ENCODE measurements around the gene HSPA4L. TPM values are rescaled to one million over a fixed set of nuclear protein-coding genes. Genes with fewer than 3 reads are reported as not detected.

HSPA4L gene
- 1.1 and 2.1 TPM in 2 replicates for total RNA-seq

GRCh38 chr4:127782275-127783025 is at the start of gene HSPA4L:
TSS of gene HSPA4L (plus strand) at chr4:127782322. CDS start at chr4:127782551, 229 bp downstream.

GRCh38 chr4:127880763-127881562 is 98.8 kb downstream of the HSPA4L start, which contains the start of gene PLK4:
TSS of gene PLK4 (plus strand) at chr4:127880893. CDS start at chr4:127881135, 242 bp downstream.

Other genes with a start within 250 kb of the HSPA4L start
- gene INTU, start 149.4 kb upstream of the HSPA4L start, total RNA-seq = 0.54 and 2.8 TPM in 2 replicates
- gene SLC25A31, start 51.9 kb upstream of the HSPA4L start, total RNA-seq = not detected in 2 replicates
- gene PLK4, start 98.6 kb downstream of the HSPA4L start, total RNA-seq = 3.6 and 3.8 TPM in 2 replicates
- gene MFSD8, start 182.9 kb downstream of the HSPA4L start, total RNA-seq = 17.3 and 19.4 TPM in 2 replicates
- gene ABHD18, start 183.1 kb downstream of the HSPA4L start, total RNA-seq = 7.6 and 9.5 TPM in 2 replicates

Data from dermis lymphatic vessel endothelial cell (primary cell).